ENCODE measurements around the gene TNNT3.
A peak's percentile ranks its signal among the peaks of the same experiment; 100 is the strongest.
"Not testable (repeated sequence)": the region's sequence is repeated elsewhere in the genome, so short reads cannot be mapped to it uniquely, and the experiment has no call there.

Gene TNNT3

DNA sequence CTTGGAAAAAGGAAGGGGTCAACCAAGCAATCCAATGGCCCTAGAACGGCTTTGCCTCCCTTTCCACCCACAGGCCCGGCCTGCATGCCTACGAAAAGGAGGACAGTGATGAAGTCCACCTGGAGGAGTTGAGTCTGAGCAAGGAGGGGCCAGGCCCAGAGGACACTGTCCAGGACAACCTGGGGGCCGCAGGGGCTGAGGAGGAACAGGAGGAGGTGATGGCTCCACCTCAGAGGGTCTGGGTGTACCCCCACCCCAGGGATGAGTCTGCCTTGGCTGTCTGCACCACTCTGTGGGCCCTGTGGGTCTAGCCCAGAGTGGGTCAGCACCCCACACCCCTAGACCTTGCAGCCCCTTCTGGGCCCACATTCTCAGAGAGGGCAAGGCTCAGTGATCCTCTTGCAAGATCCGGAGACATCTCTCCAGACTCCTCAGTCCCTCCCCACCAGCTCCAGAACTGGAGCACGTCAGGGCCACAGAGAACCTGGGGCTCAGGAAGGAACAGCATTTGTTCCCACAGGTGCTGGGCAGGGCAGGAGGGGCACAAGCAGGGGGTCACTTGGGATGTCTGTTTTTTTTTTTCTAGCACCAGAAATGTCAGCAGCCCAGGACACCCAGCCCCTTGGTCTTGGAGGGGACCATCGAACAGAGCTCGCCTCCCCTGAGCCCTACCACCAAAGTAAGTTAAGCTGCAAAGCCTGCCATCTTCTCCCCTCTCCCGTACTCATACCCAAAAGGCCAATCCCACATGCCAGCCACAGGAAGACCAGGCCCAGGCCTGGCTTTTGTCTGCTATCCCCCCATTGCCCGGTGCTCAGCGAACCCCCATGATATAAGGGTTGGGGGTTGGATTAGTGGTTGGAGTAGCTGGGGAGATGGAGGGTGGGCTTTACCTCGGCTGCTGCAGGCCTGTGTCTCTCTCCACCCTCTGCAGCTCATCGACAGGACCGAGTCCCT, 35.9 kb upstream of the TNNT3 start:
- TF ChIP-seq, protein P1, sequence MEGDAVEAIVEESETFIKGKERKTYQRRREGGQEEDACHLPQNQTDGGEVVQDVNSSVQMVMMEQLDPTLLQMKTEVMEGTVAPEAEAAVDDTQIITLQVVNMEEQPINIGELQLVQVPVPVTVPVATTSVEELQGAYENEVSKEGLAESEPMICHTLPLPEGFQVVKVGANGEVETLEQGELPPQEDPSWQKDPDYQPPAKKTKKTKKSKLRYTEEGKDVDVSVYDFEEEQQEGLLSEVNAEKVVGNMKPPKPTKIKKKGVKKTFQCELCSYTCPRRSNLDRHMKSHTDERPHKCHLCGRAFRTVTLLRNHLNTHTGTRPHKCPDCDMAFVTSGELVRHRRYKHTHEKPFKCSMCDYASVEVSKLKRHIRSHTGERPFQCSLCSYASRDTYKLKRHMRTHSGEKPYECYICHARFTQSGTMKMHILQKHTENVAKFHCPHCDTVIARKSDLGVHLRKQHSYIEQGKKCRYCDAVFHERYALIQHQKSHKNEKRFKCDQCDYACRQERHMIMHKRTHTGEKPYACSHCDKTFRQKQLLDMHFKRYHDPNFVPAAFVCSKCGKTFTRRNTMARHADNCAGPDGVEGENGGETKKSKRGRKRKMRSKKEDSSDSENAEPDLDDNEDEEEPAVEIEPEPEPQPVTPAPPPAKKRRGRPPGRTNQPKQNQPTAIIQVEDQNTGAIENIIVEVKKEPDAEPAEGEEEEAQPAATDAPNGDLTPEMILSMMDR (IDR thresholded peaks at IDR 0.05; ENCODE audit: poor library complexity, severe bottlenecking), result no peak
- DNase-seq (ENCODE audit: low spot score) (no peak), ATAC-seq (ENCODE audit: low read depth) (no peak)
- Histone ChIP-seq H3K36me3 (ENCODE audit: low read depth) (no peaks in the 10 kb centered on the region), H3K4me1 (ENCODE audit: insufficient read depth, poor library complexity, severe bottlenecking) (no peaks in the 10 kb centered on the region), H3K9me3 (ENCODE audit: severe bottlenecking) (no peaks in the 10 kb centered on the region), H3K4me3 (ENCODE audit: severe bottlenecking) (no peak overlapping the region), H3K27me3 (ENCODE audit: insufficient read depth, poor library complexity, severe bottlenecking) (no peaks in the 10 kb centered on the region), H3K27ac (ENCODE audit: poor library complexity, severe bottlenecking) (no peak overlapping the region)

DNA sequence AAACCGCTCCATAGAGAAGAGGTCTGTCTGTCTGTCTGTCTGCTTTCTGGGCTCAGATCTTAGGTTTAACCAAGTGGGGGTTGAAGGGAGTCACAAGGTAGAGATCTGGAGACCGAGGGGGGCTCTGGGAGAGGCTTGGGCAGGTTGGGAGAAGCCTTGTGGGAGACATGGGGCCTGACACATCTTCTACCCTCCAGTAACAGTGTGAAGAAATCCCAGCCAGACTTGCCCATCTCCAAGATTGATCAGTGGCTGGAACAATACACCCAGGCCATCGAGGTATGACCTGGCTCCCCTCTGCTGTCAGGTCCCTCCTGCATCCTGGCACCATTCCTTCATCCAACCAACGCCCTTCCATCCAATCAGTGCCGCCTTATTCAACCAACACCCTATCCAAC, 35.2 kb upstream of the TNNT3 start:
- no peaks in the 10 kb centered on the region for H3K27me3 ChIP-seq (ENCODE audit: insufficient read depth, poor library complexity, severe bottlenecking)
- H3K4me1 ChIP-seq (ENCODE audit: insufficient read depth, poor library complexity, severe bottlenecking), result no peaks in the 10 kb centered on the region
- DNase-seq (ENCODE audit: low spot score) (no peak), ATAC-seq (ENCODE audit: low read depth) (no peak)
- H3K4me3 ChIP-seq (ENCODE audit: severe bottlenecking), result no peak overlapping the region
- no peak overlapping the region for H3K27ac ChIP-seq (ENCODE audit: poor library complexity, severe bottlenecking)
- no peaks in the 10 kb centered on the region for H3K36me3 ChIP-seq (ENCODE audit: low read depth)
- no peaks in the 10 kb centered on the region for H3K9me3 ChIP-seq (ENCODE audit: severe bottlenecking)
- TF ChIP-seq, protein P1 (IDR thresholded peaks at IDR 0.05; ENCODE audit: poor library complexity, severe bottlenecking), result no peak

DNA sequence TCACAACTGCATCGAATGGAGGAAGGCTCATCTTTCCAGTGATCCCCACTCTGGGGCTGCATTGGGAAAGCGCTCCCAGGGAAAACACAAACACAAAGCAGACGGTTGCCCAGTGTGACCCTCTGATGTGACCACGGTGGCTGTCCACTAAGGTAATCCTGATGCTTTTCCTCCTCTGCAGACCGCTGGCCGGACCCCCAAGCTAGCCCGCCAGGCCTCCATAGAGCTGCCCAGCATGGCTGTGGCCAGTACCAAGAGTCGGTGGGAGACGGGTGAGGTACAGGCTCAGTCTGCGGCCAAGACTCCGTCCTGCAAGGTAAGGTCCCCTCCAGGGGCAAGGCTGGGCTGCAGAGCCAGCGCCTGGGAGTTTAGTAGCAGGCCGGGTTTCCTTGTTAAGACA, 33.0 kb upstream of the TNNT3 start:
- H3K27me3 ChIP-seq (ENCODE audit: insufficient read depth, poor library complexity, severe bottlenecking); H3K36me3 ChIP-seq (ENCODE audit: low read depth): not testable (repeated sequence)

DNA sequence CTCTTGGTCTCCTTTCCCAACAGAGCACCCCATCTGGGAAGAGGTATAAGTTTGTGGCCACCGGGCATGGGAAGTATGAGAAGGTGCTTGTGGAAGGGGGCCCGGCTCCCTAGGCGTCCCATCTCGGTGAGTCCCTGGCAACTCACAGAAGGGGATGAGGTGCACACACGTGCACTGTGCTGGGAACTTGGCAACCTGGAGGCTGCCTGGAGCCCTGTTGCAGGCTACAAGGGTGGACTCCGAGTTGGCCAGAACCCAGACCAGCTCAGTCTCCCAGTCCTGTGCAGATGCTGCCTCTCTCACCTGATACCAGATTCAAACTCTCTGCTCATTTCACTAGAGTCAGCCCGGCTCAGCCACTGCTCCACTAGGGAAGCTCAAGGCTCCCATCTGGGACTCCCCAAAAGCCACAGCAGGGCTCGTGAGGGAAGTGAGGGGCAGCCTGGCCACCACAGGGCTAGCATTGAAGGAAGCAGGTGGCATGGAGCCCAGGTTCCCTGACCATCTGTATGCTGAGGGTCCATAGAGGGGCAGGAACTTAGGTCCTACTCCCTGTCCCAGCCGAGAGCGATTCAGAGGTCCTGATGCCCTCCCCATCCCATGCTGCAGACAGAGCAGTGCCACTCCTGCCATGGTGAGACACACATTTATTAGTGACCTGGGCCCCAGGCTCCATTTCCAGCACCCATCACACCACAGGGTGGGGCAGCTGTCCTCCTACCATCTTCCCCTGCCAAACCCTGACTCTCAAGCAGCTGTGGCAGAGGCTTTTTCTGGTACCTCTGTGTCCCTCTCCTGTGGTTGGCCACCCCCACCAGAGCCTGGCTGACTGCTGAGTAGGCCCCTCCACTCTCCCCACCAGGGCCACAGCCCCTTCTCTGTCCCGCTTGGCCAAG, 31.8 kb upstream of the TNNT3 start:
- no peak overlapping the region for H3K4me3 ChIP-seq (ENCODE audit: severe bottlenecking)
- no peak for ATAC-seq (ENCODE audit: low read depth)
- TF ChIP-seq, protein P1 (IDR thresholded peaks at IDR 0.05; ENCODE audit: poor library complexity, severe bottlenecking), result no peak
- H3K27ac ChIP-seq (ENCODE audit: poor library complexity, severe bottlenecking), result no peak overlapping the region
- no peaks in the 10 kb centered on the region for H3K36me3 ChIP-seq (ENCODE audit: low read depth)
- no peaks in the 10 kb centered on the region for H3K9me3 ChIP-seq (ENCODE audit: severe bottlenecking)
- no peaks in the 10 kb centered on the region for H3K4me1 ChIP-seq (ENCODE audit: insufficient read depth, poor library complexity, severe bottlenecking)
- no peaks in the 10 kb centered on the region for H3K27me3 ChIP-seq (ENCODE audit: insufficient read depth, poor library complexity, severe bottlenecking)
- peak; percentile 45 for DNase-seq (ENCODE audit: low spot score)

More for the DNA sequence above, 33.0 kb upstream of the TNNT3 start:
- H3K4me1 ChIP-seq (ENCODE audit: insufficient read depth, poor library complexity, severe bottlenecking); H3K9me3 ChIP-seq (ENCODE audit: severe bottlenecking); ATAC-seq (ENCODE audit: low read depth); H3K4me3 ChIP-seq (ENCODE audit: severe bottlenecking); H3K27ac ChIP-seq (ENCODE audit: poor library complexity, severe bottlenecking): not testable (repeated sequence)
- DNase-seq (ENCODE audit: low spot score), result peak; percentile 26

DNA sequence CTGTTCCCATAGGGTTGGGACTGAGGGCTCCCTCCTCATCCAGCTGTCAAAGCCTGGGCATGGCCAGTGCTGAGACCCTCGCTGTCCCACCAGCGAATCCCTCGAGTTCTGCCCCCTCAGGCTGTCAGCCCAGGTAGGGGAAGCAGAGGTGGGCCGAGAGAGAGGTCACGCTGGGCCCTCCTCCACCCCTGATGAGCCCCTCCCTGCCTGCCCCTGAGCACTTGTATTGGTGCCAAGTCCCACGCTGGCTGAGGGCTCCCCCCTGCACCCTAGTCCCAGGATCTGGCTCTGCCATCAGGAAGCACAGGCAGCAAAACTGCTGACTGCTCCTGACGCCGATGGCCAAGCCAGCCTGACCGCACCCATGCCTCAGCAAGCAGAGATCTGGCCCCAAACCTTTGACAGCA, 31.2 kb upstream of the TNNT3 start:
- Histone ChIP-seq H3K4me3 (ENCODE audit: severe bottlenecking) (no peak overlapping the region), H3K9me3 (ENCODE audit: severe bottlenecking) (no peaks in the 10 kb centered on the region), H3K27ac (ENCODE audit: poor library complexity, severe bottlenecking) (no peak overlapping the region), H3K36me3 (ENCODE audit: low read depth) (no peaks in the 10 kb centered on the region), H3K27me3 (ENCODE audit: insufficient read depth, poor library complexity, severe bottlenecking) (no peaks in the 10 kb centered on the region), H3K4me1 (ENCODE audit: insufficient read depth, poor library complexity, severe bottlenecking) (no peaks in the 10 kb centered on the region)
- DNase-seq (ENCODE audit: low spot score) (peak; percentile 47), ATAC-seq (ENCODE audit: low read depth) (no peak)
- TF ChIP-seq, protein P1 (IDR thresholded peaks at IDR 0.05; ENCODE audit: poor library complexity, severe bottlenecking), result no peak

Measured in RWPE2 (cell line).